Hepatic stellate cell (primary cell): ENCODE data around the gene POU5F1.
A peak's percentile ranks its signal among the peaks of the same experiment; 100 is the strongest.
"Not testable (repeated sequence)": the region's sequence is repeated elsewhere in the genome, so short reads cannot be mapped to it uniquely, and the experiment has no call there.

Source experiments
- DNase-seq: peaks from one replicate; pipeline ENCODE4 v3.0.0; 2011; ENCODE audit warnings: low spot score

POU5F1 gene

GRCh38 chr6:31165986-31166385 lies 4.5 kb downstream of the POU5F1 start:
- no peak for DNase-seq

DNA sequence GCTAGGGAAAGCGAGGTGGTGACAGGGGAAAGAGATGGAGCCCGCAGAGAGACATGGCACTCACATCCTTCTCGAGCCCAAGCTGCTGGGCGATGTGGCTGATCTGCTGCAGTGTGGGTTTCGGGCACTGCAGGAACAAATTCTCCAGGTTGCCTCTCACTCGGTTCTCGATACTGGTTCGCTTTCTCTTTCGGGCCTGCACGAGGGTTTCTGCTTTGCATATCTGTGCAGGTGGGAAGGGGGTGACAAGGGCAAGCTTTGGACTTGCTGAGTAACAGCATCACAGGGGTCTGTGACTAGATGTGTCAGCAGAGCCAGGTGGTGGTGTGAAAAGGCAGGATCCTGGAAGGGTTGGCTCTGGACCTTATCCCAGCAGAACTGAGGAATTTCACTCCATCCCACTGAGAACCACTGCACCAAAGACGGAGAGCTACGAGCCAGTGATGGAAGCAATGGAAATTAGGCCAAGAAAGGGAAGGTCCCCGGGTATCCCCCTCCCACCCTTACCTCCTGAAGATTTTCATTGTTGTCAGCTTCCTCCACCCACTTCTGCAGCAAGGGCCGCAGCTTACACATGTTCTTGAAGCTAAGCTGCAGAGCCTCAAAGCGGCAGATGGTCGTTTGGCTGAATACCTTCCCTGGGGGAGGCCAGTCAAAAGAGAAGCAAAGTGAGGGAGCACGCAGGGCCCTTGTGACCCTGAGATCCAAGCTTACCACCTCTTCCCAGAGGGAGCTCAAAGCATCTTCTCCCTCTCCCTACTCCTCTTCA lies 5.2 kb downstream of the POU5F1 start:
- not testable (repeated sequence) for DNase-seq

DNA sequence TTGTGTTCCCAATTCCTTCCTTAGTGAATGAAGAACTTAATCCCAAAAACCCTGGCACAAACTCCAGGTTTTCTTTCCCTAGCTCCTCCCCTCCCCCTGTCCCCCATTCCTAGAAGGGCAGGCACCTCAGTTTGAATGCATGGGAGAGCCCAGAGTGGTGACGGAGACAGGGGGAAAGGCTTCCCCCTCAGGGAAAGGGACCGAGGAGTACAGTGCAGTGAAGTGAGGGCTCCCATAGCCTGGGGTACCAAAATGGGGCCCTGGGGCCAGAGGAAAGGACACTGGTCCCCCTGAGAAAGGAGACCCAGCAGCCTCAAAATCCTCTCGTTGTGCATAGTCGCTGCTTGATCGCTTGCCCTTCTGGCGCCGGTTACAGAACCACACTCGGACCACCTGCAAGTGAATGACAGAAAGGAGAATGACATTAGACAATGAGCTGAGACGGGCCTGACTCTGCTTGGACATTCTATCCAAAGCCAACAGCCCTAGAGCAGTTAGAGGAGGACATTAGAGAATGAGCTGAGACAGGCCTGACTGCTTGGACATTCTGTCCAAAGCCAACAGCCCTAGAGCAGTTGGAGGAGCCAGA lies 5.9 kb downstream of the POU5F1 start:
- DNase-seq, result not testable (repeated sequence)

DNA sequence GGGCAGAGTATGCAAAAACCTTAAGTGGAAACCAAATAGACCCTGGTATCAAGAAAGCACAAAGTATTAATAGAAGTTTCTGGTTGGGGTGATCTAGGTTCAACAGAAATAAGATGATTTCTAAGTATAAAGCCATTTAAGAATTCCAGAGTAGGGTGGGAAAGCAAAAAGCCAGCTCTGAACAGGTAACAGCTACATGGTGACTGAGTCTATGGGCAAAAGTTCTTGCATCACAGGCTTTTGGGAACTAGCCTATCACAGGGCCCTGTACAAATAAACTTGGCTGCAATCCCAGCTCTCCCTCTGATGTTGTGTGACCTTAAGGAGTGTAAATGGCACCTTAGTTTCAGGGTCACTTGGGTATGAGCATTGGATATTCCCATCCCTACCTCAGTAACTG lies 6.6 kb downstream of the POU5F1 start:
- DNase-seq, result no peak

- DNase-seq, result no peak
Measured at GRCh38 chr6:31162463-31163165, 7.9 kb downstream of the POU5F1 start.

GRCh38 chr6:31161216-31162126 lies 9.0 kb downstream of the POU5F1 start:
- DNase-seq, result no peak

DNA sequence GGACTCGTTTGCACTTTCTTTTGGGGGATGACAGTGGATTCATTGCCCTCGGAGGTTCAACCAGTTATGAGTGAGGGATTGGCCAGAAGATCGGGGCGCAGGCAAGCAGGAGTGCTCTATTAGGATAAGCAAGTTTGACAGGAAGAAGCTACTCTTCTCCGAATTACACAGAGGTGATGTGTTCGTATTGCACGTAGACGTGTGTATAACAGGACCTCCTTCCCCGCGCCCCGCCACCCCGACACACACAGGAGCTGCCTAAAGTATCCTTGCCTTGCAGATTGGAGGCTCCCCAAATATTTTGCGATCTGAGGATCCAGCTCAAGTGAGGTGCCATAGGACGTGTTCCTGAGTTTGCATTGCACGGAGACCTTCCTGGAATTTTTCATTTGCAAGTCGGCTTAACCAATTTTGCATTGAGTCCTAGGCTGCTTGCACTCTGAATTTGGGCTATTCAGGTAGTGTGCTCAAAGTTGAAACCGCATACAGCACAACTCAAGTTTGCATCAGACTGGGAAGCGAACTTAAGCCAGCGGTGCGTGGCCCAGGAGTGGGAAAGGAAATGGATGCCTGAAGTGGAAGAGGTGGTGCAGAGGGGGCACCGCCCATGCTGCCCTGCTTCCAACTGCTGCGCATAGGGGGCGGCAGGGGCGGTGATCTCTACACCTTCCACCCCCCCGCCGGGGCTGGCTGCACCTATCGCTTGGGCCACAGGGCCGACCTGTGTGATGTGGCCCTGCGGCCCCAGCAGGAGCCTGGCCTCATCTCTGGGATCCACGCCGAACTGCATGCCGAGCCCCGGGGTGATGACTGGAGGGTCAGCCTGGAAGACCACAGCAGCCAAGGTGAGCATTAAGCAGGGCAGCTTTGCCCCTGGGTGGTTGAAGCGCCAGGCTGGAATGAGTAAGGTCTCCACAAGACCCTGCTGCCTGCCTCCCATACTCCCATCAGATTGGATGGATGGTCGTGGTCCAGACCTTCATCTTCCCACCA lies 11.3 kb downstream of the POU5F1 start:
- peak; percentile 48 for DNase-seq

DNA sequence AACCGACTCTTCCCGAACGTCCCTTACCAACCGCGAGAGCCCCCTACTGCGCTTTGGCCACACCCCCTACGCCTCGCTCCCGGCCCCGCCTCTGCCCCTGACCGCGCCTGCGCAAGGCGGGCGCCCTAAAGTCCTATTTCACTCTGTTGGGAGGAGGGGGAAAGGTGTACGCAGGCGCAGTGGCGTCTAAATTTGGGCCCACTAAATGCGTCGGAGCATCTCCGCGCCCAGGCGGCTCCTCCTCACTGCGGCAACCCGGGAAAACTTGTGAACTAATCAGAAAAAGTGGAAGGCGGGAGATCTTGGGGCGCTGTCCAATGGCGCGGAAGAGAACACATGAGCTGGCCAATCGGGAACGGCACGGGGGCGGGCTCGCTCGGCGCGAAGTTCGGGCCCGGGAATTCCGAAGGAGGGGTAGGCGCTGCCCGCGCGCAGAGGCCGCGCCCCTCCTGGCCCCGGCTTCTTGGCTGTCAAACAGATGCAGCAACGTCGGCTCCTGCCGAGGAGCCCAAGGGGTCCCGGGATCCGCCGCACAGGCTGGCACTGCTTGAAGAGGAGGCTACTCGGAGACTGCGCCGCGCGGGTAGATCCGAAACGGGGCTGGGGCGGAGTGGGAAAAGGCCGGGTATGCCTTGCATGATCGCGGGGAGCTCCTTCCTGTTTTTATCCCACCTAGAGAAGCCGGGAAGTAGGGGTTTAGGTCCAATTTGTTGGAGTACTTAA lies 12.2 kb downstream of the POU5F1 start, which contains the start of gene TCF19:
TCF19 (plus strand) TSS at position 450 of the 723 bp plus-strand sequence. CDS start 881 bp downstream, outside the sequence.
- peak; percentile 100 for DNase-seq

DNA sequence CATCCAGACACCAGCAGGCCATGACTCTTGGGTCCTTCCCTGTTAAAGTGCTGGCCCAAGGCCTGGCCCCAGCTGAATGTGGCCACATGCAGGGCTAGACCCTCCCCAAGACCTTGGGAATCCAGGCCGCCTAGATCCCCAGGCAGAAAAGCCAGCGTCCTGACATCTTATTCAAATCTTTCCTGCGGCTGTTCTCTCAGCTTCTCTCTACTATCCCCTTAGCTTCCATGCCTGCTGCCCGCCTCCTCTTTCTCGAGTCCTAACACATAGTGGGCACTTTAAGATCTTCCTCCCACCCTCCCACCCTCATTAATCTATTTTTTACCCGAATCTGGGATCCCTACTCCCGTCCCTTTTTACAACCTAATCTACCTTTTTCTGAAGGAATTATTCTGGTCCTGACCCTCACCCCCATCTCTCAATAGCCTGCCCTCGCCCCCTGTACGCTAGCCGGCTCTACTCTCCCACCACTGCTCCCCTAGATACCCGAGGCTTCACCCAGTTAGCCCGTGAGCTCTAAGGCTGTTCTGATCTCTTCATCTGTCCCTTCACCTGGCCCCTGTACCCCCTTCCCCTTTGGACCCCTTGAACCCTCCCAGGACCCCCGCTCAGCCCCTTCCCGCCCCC lies 12.9 kb downstream of the POU5F1 start, which contains the start of gene CCHCR1:
CCHCR1 (minus strand) TSS at position 290 of the 627 bp plus-strand sequence; CDS start at position 88, 202 bp downstream.
- DNase-seq, result no peak

DNA sequence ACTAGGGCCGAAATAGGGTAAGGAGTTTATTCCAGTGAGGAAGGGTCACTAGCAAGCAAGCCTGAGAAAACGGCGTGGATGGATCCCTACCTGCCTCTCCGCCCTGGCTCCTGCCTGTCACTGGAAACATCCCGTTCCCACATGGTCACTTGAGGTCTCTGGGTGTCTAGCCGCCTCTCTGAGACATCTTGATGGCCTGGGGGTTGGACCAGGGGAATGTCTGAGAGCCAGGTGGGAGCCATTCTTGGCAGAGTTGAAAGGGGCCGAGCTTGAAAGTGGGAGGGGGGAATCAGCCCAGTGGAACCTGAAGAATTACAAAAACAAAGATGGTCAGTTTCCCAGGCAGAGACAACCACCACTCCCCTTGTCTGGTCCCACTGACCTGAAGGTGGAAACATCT lies 13.8 kb downstream of the POU5F1 start:
- DNase-seq, result no peak

DNA sequence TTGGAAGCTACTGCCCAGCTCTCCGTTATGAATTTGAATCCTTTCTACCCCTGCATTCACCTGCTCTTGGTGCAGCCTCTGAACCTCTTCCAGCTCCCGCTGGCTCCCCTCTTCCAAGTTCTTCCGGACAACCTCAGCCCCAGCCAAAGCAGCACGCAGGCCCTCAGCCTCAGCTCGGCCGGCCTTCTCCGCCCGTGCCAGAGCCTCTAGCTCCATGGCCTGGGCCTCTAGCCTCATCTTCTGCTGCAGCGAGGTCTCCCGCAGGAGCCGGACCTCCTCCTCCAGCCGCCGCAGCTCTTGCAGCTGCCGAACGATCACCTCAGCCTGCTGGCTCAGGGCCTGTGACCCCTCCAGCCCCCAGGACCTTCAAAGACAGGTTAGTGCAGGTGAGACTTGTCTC lies 16.0 kb downstream of the POU5F1 start:
- no peak for DNase-seq

DNA sequence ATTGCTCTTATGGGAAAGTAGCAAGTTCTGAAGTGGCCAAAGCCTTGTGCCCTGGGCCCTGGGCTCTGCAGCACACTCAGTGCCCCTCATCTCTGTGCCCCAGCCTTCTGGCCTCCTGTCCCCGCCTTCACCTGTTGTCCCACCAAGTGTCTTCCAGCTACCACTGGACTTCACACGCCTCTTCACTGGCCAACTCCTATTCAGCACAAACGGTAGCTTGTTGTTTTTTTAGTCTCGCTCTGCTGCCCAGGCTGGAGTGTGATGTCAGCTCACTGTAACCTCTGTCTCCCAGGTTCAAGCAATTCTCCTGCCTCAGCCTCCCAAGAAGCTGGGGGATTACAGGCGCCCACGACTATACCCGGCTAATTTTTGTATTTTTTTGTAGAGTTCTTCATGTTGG lies 17.7 kb downstream of the POU5F1 start:
- DNase-seq, result no peak

- no peak for DNase-seq
Measured at GRCh38 chr6:31149827-31150447, 20.5 kb downstream of the POU5F1 start.

GRCh38 chr6:31145386-31145785 lies 25.1 kb downstream of the POU5F1 start:
- DNase-seq, result no peak

DNA sequence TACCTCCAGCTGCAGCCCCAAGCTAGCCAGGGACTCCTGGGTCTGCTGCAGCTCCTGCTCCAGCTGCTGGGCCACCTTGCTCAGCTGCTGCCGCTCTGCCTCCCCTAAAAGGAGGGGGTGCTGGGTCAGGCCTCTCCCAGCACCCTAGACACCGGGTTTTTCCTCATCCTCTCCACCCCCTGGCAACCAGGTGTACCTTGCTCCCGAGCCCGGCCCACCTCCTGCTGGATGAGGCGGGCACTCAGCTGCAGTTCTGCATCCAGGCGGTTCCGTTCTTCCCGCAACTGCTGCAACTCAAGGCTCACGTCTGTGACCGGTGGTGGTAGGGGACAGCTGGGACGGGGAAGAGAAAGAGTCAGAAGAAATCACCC lies 25.5 kb downstream of the POU5F1 start:
- DNase-seq, result no peak

DNA sequence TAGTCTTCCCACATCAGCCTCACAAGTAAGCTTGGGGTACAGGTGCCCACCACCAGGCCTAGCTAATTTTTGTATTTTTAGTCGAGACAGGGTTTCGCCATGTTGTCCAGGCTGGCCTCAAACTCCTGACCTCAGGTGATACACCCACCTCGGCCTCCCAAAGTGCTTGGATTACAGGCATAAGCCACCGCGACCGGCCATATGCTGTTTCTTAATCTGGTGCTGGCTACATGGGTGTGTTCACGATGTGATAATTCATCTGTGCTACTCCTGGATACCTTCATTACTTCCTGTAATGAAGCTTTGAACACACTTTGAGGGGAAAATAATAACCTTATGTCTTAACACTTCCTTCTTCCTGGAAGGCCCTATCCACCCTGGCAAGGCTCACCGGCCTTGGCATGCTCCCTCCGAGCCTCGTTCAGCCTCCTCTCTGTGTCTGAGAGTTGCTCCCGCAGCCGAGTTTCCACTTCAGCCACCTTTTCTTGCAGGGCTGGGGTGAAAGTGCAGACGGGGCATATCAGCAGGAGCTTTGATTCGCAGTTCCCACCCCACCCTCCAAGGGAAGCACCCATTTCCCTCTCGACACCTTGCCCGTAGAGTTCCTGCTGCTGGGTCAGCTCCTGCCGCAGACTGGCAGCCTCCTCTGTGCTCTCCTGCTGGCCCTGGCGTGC lies 26.0 kb downstream of the POU5F1 start:
- no peak for DNase-seq

GRCh38 chr6:31143148-31143547 lies 27.3 kb downstream of the POU5F1 start:
- DNase-seq, result peak; percentile 82

GRCh38 chr6:31142361-31142761 lies 28.1 kb downstream of the POU5F1 start:
- no peak for DNase-seq
